Peyer's patch (tissue), 4 donors: ENCODE results near the gene SOBP.

Experiments used
- POLR2A ChIP-seq, 2 donors: fragments of 450-650 bp; IDR thresholded peaks; one replicate each; pipeline ENCODE4 v1.5.1; 2017; ENCODE audit warnings: antibody characterized with exemption in 2 of 2, mild to moderate bottlenecking in 2 of 2, moderate library complexity in 2 of 2
- TF ChIP-seq, protein P1 (sequence below), 6 experiments: fragments of 450-650 bp in 4 of 6; fragments of 200-600 bp in 2 of 6; sonication (generic) in 1 of 6; IDR thresholded peaks; one replicate each; pipeline ENCODE4 v1.5.1; 2017 to 2019; ENCODE audit warnings: antibody characterized with exemption in 6 of 6, mild to moderate bottlenecking in 3 of 6, moderate library complexity in 1 of 6

DNA sequence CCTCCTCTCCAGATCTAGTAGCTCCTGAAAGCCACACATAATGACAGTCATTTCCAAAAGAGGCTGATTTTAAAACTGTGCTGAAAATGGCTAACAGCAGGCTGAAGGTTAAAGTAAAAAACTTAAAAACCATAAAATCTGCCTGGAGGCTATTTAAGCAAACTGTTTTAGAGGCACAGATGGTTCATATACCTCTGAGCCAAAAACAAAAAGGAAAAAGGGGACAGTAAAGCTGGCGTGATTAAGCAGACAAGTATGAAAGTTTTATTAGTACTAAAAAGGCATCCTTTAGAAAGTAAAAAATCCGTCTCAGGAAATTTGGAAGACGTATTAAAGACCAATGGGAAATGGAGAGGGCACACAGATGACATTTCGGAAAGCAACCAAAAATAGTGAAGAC, 55.8 kb downstream of the SOBP start:
- TF ChIP-seq, protein P1, sequence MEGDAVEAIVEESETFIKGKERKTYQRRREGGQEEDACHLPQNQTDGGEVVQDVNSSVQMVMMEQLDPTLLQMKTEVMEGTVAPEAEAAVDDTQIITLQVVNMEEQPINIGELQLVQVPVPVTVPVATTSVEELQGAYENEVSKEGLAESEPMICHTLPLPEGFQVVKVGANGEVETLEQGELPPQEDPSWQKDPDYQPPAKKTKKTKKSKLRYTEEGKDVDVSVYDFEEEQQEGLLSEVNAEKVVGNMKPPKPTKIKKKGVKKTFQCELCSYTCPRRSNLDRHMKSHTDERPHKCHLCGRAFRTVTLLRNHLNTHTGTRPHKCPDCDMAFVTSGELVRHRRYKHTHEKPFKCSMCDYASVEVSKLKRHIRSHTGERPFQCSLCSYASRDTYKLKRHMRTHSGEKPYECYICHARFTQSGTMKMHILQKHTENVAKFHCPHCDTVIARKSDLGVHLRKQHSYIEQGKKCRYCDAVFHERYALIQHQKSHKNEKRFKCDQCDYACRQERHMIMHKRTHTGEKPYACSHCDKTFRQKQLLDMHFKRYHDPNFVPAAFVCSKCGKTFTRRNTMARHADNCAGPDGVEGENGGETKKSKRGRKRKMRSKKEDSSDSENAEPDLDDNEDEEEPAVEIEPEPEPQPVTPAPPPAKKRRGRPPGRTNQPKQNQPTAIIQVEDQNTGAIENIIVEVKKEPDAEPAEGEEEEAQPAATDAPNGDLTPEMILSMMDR (IDR thresholded peaks at IDR 0.05): no peak
- TF ChIP-seq POLR2A (IDR thresholded peaks at IDR 0.05): no peak
